NCI-H2196 (cell line): ENCODE data around the gene LMOD2.
A peak's percentile ranks its signal among the peaks of the same experiment; 100 is the strongest.

Source experiments
- DNase-seq: peaks from one replicate; lab custom pipeline; 2025; ENCODE audit not compliant: unreplicated experiment; lab: John Stamatoyannopoulos, UW

The LMOD2 gene

DNA sequence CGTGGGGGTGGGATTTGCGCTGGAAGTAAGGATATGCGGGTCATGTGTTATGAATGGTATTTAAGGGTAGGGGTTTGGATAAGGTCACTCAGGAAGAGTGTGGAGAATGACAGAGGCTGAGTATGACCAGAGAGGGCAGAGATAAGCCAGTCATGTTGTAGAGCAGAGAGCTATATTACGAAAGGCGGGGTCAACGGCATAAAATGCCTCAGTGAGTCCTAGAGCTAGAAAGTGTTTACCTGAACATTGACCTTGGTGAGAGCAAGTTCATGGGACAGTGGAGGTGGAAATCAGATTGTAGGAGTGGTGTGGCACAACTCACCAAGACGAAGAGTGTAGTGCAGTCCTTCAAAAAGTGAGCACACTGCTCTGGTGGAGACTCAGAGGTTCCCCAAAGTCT is 13.8 kb downstream of the LMOD2 start:
- DNase-seq, result no peak

GRCh38 chr7:123673137-123673732 is 17.6 kb downstream of the LMOD2 start:
- no peak for DNase-seq

DNA sequence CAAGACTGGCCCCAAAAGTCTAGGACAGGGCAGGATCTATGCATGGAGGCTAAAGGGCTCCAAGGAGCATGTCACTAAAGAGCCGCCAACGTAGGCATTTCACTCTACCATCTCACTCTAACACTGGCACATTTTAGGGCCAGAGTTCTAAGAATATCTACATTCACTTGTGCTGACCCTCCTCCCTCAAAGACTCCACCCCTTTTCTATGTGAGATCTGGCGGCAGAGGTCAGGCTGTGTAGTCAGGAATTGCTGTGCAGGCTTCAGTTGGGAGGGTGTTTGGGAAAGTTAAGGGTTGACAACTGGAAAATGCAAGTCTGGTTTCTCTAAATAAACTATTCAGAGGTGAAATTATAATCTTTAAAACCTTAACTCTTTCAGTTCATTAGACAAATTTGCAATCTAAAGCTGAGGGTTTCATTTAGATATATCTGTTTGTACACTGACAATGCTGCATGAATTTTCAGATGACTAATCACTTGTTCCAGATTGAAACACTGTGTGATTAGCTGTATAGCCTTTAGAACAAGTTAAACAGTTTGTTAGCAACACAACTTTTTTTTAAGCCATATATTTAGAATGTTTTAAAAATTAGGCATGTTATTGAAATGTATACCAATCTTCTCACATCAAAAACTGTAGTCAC is 18.2 kb downstream of the LMOD2 start:
- DNase-seq, result no peak

GRCh38 chr7:123674399-123675180 is 18.9 kb downstream of the LMOD2 start:
- DNase-seq, result no peak

GRCh38 chr7:123675181-123675473 is 19.5 kb downstream of the LMOD2 start:
- DNase-seq, result no peak

- no peak for DNase-seq
Measured at GRCh38 chr7:123677061-123677715, 21.5 kb downstream of the LMOD2 start.

DNA sequence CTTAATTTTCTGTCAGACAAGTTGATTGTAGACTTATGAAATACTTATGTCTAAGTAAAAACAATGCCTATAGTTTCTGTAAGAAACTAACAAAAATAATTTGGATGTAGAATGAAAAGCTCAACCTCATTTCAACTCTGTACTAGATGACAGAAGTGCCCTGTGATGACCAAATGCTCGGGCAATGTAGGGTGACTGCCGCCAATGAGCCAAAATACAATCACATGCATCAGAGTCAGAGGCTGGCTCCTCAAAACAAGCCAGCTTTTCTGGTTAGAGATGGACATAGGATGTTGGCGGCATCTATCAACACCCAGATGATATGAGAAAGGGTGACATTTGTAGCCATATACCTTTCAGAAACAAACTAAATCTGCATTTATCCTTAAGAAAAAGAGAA is 23.9 kb downstream of the LMOD2 start:
- no peak for DNase-seq

DNA sequence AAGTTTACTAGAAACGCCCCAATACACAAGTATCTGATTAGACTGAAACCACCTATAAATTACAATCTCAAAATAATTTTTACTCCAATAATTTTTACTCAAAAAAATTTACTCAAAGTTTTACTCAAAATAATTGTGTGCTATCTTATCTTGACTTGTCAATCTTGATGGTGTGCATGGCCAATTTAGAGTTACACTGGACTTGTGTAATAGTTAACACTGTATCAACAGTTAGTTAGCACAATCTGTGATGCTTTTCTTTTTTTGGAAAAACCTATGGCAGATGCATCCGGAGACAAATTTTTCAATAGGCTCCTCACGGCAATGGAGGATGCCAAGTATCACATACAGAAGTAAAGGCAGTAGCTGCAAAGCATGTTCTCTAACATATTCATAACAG is 24.9 kb downstream of the LMOD2 start:
- no peak for DNase-seq

DNA sequence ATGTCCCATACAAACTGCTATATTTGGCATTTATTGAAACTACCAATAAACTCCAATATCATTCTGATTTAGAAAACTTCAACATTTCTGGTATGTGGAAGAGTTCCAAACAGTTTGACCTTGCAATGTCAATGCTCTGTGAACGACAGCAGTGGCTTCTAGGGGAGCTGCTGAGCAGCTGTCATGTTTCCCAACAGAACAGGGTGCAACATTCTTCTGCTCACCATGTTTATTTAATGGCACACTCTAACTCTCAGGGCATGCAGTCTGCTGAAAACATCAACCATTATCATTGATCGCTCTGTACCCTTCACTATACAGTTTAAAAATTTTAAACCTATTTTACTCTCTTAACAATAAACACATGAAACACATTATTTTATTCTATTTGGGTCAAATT is 25.9 kb downstream of the LMOD2 start:
- no peak for DNase-seq

DNA sequence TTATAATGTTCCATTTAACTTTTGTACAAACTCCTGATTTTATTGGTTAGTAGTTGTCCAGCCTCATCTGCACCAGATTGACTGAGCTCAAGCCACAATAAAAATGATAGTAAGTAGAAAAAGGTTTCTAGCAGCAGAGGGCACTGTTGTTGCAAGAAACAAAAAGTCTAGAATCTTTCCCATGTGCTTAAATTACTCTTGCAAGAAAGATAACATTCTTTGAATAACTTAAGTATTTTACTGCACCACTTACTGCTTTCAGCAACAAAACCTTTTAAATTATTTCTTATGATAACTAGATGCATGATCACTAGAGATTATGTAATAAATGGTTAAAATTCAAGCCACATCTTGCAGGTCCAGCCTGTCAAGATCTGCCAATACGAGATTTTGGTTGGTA is 27.0 kb downstream of the LMOD2 start:
- peak; percentile 25 for DNase-seq

DNA sequence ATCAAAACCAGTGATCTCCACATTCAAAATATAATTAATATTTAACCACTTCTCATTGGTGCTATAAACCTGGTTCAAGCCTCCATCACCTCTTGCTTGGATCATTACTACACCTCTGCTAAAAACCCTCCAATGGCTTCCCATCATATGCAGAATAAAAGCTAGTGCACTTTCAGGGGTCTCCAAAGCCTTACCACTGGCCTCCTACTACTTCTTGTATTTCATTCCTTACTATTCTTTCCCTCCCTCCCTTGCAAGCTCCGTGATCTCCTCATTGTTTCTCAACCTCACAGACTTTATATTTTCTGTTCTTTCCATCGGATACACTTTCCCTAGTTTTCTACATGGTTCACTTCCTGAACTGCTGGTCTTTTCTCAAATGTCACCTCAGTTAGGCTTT is 31.5 kb downstream of the LMOD2 start:
- no peak for DNase-seq

DNA sequence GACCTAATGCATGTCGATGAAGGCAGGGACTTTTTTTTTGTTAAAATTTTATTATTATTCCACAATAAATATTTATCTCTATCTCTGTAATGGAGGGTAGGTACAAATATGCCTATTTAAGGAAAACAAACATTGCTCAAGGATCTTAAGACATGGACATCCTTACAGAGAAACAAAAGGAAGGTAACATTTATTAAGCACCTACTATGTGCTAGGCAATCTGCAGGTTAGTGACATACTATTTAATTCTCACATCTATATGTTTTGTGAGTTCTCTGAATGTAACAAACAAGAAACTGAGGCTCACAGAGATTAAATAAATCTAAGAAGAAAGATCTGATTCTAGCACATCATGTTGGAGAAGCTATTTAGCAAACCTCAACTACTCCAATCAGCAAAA is 32.1 kb downstream of the LMOD2 start:
- DNase-seq, result no peak

- no peak for DNase-seq
Measured at GRCh38 chr7:123689250-123689649, 33.6 kb downstream of the LMOD2 start.

GRCh38 chr7:123690550-123690949 is 34.9 kb downstream of the LMOD2 start:
- no peak for DNase-seq

- no peak for DNase-seq
Measured at GRCh38 chr7:123692471-123692877, 36.8 kb downstream of the LMOD2 start.

DNA sequence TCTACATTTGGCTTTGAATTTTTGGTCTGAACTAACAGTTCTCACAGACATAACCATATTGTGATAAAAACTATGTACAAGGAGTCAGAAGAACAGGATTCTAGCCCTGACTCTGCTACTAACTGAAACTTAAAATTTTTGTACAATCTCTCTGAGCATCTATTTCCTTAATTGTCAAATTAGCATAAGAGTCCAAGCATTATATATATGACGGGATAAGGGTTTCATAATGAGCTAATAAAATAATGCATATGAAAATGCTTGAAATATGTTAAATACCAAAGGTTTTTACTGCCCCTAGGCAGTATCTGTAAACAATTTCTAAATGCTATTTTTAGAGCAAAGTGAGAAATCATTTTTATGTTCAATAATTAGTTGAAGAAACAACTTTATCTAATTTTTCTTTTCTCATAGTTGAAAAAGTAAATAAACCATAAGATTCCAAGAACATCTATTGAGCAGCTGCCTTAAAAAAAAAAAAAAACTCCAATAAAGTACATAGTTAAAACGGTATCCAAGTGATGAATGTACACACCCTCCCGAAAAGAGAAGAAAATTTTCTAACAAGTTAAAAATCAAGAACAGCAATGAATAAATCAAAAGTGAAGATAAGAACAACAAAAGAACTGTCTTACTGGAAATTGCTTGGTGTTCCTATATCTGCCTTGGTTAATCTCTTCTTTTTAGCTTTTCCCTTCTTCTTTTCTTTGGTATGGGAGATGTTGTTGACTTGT is 40.4 kb downstream of the LMOD2 start:
- DNase-seq, result no peak

DNA sequence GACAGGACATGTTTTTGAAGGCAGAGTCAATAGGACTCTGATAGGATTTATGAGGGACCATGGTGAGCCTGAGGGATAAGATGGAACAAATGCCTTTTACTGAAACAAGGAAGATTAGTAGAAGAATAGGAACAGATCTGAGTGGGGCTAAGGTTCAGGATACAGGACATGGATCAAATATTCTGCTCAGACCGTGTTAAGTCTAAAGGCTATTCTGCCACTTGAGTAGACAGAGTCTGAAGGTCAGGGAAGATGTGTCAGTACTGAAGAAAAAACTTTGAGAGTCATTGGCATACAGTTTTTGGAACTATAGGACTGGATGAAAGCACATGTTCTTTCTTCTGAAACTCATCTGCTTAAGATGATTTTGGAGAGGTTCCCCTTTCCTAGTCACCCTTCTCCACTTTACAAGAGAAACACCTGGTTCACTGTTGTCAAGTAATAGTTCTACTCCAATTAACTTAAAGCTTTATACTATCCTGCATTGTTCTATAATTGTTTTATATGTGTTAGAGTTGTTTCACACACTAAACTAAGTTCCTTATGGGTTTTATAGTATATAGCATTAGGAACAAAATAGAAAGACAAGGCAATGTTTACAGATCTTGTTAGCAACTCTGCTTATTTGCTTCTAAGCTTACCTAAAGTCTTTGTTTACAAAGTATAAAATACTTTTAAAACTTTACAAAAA is 49.7 kb downstream of the LMOD2 start:
- DNase-seq, result no peak

- no peak for DNase-seq
Measured at GRCh38 chr7:123709525-123709924, 53.9 kb downstream of the LMOD2 start.

- no peak for DNase-seq
Measured at GRCh38 chr7:123710683-123711082, 55.0 kb downstream of the LMOD2 start.

GRCh38 chr7:123711832-123712293 is 56.2 kb downstream of the LMOD2 start:
- no peak for DNase-seq

DNA sequence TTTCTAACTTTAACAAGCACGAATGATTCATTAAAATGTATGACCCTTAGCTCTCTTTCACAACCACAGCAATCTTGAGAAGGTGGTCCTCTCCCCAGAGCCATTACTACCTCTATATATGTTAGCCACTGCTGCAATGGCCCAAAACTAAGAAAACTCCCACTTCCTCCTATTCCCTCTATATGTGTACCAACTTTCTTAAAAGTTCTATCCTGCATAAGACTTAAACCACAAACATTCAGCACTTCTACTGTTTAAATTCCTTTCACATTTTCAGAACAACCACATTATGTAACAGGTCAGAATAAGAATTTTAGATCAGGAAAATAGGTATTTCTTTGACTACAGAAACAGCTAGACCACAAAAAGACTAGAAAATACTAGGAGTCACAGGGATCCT is 57.0 kb downstream of the LMOD2 start:
- DNase-seq, result no peak
